ENCODE data around the gene C1orf122.

The C1orf122 gene

DNA sequence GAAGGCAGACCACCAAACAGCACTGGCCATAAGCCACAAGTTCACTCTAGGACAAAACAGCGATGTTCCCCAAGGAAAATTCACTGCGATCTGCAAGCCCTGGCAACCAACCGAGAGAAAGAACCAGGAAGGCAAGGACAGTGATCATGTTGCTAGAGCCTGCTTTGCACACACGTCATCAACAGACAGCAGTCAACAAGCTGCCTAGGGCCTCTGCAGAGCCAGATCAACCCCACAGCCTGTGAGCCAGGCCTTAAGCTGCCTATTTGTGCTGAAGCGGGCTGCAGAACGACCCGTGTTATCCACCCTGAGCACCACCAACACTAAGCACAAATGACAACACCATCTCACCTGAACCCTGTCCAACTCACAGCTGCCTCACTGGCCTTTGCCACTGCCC lies 6.7 kb downstream of the C1orf122 start:
- Histone ChIP-seq H3K4me1 (ENCODE audit: control extremely low read depth in 1 of 4, control insufficient read depth in 4 of 4, insufficient read depth in 4 of 4, low read length in 3 of 4) (peaks cover 0 to 2% (median under 1%) of the 10 kb centered on the region in 4 experiments), H3K27me3 (replicated peaks in 2 of 5; ENCODE audit: control insufficient read depth in 4 of 5, insufficient read depth in 5 of 5, low read length in 4 of 5) (no peaks in the 10 kb centered on the region), H3K4me3 (ENCODE audit: control insufficient read depth in 1 of 7, extremely low read depth in 1 of 7, insufficient read depth in 4 of 7, low read depth in 2 of 7, low read length in 6 of 7) (no peak overlapping the region), H3K36me3 (ENCODE audit: control insufficient read depth in 4 of 4, insufficient read depth in 4 of 4, low read length in 3 of 4) (peaks cover 0 to 58% (median 36%) of the 10 kb centered on the region in 4 experiments), H3K9me3 (ENCODE audit: control extremely low read depth in 1 of 5, control insufficient read depth in 4 of 5, insufficient read depth in 2 of 5, low read depth in 1 of 5, low read length in 4 of 5) (no peaks in the 10 kb centered on the region), H3K27ac (ENCODE audit: insufficient read depth in 1 of 2, low read depth in 1 of 2, low read length in 2 of 2, poor library complexity in 1 of 2, severe bottlenecking in 2 of 2) (no peak overlapping the region)
- DNase-seq = no peak
- ChIA-PET CTCF (no interaction called here), POLR2A (no interaction called here)
- WGBS (ENCODE audit: insufficient coverage) = 97% methylated on average over 7 of the region's 7 CpGs

DNA sequence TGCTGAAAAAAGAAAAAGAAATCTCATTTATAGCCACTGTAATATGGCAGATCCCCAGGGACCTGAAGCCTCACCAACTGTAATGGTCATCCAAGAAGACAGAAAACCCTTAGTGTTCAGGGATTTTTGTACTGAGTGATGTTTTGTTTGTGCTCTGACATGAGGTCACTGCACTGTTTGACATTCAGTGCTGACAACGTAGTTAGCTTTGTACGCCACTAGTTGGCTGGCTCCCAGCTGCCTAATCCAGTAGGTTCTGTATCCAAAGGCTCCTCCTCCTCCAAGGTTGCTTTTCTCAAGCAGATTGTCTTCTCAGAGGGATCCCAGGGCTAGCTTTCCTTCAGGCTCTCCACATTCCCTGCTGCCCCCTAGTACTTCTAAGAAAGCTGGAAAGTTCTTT lies 9.9 kb downstream of the C1orf122 start:
- ChIA-PET CTCF (interaction anchor here (1.2 to 1.4 kb wide), 3 partner anchors 9 to 42 kb away, joined by 4 to 5 read pairs (median 5); partner anchors contain the start of genes C1orf122, MTF1 and YRDC), POLR2A (no interaction called here)
- H3K4me3 ChIP-seq (ENCODE audit: control insufficient read depth in 1 of 7, extremely low read depth in 1 of 7, insufficient read depth in 4 of 7, low read depth in 2 of 7, low read length in 6 of 7) = no peak overlapping the region
- no peaks in the 10 kb centered on the region for H3K27me3 ChIP-seq (replicated peaks in 2 of 5; ENCODE audit: control insufficient read depth in 4 of 5, insufficient read depth in 5 of 5, low read length in 4 of 5)
- no peaks in the 10 kb centered on the region for H3K9me3 ChIP-seq (ENCODE audit: control extremely low read depth in 1 of 5, control insufficient read depth in 4 of 5, insufficient read depth in 2 of 5, low read depth in 1 of 5, low read length in 4 of 5)
- WGBS (ENCODE audit: insufficient coverage) = 77% methylated on average over 2 of the region's 2 CpGs
- DNase-seq = no peak
- no peak overlapping the region for H3K27ac ChIP-seq (ENCODE audit: insufficient read depth in 1 of 2, low read depth in 1 of 2, low read length in 2 of 2, poor library complexity in 1 of 2, severe bottlenecking in 2 of 2)
- no peaks in the 10 kb centered on the region for H3K4me1 ChIP-seq (ENCODE audit: control extremely low read depth in 1 of 4, control insufficient read depth in 4 of 4, insufficient read depth in 4 of 4, low read length in 3 of 4)
- peaks cover 4 to 71% (median 52%) of the 10 kb centered on the region in 4 experiments for H3K36me3 ChIP-seq (ENCODE audit: control insufficient read depth in 4 of 4, insufficient read depth in 4 of 4, low read length in 3 of 4)

DNA sequence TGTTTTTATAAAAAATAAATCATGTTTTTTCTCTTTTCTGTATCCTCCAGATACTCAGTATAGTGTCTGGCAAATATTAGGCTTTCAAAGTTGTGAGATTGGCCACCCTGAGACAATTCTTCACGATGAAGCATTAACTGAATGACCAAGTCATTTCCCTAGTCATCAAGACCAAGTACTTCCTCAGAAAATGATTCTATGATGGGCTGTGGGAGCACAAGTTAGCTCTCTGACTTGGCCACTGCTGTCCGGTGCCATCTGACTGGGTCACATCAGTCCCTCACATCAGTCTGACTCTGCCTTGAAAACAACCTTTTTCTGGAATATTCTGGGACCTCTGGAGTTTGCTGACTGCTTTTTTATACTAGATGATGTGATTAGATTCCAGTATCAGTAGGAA lies 13.9 kb downstream of the C1orf122 start:
- Histone ChIP-seq H3K27ac (ENCODE audit: insufficient read depth in 1 of 2, low read depth in 1 of 2, low read length in 2 of 2, poor library complexity in 1 of 2, severe bottlenecking in 2 of 2) (no peak overlapping the region), H3K27me3 (replicated peaks in 2 of 5; ENCODE audit: control insufficient read depth in 4 of 5, insufficient read depth in 5 of 5, low read length in 4 of 5) (no peaks in the 10 kb centered on the region), H3K9me3 (ENCODE audit: control extremely low read depth in 1 of 5, control insufficient read depth in 4 of 5, insufficient read depth in 2 of 5, low read depth in 1 of 5, low read length in 4 of 5) (no peaks in the 10 kb centered on the region), H3K36me3 (ENCODE audit: control insufficient read depth in 4 of 4, insufficient read depth in 4 of 4, low read length in 3 of 4) (peaks cover 4 to 61% (median 40%) of the 10 kb centered on the region in 4 experiments), H3K4me1 (ENCODE audit: control extremely low read depth in 1 of 4, control insufficient read depth in 4 of 4, insufficient read depth in 4 of 4, low read length in 3 of 4) (no peaks in the 10 kb centered on the region), H3K4me3 (ENCODE audit: control insufficient read depth in 1 of 7, extremely low read depth in 1 of 7, insufficient read depth in 4 of 7, low read depth in 2 of 7, low read length in 6 of 7) (no peak overlapping the region)
- DNase-seq = no peak
- POLR2A ChIA-PET = no interaction called here
- whole genome bisulfite sequencing (ENCODE audit: insufficient coverage) = no CpG with 5 or more reads among the region's 2 CpGs
- CTCF ChIA-PET = interaction anchor here (3.3 kb wide), 1 partner anchor 39 kb away, joined by 14 read pairs; no protein-coding TSS in a partner anchor

DNA sequence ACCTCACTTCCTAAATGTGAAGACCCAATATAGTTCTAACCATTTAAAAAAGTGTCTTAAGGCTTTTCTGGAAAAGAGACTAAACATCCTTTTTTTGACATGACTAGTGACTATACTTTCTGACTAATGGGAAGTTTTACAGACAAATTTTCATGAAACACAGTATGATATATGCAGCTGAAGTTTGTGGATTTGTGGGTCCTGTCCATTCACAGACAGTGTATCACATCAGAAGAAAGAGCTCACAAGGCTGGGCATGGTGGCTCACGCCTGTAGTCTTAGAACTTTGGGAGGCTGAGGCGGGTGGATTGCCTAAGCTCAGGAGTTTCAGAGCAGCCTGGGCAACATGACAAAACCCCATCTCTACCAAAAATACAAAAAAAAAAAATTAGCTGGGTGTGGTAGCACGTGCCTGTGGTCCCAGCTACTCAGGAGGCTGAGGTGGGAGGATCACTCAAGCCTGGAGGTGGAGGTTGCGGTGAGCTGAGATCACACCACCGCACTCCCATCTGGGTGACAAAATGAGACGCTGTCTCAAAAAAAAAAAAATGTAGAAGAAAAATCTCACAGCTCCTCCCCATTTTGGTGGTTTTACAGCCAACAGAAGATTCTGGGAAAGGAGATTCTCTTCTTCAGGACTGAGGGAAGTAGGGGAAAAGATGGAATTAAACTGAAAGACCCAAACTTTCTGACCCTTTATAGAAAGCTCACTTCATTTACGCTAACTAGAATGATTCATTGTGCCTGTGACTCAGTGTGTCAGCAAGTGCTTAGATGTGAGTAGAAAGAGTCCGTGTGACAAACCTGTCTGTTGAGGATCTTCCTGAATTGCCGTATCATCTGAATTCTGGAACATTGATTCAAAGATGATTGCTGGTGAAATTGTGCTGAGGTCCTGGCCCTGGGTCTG lies 15.6 kb downstream of the C1orf122 start:
- POLR2A ChIA-PET = no interaction called here
- H3K27ac ChIP-seq (ENCODE audit: insufficient read depth in 1 of 2, low read depth in 1 of 2, low read length in 2 of 2, poor library complexity in 1 of 2, severe bottlenecking in 2 of 2) = no peak overlapping the region
- WGBS (ENCODE audit: insufficient coverage) = 95% methylated on average over 5 of the region's 9 CpGs
- no peaks in the 10 kb centered on the region for H3K4me1 ChIP-seq (ENCODE audit: control extremely low read depth in 1 of 4, control insufficient read depth in 4 of 4, insufficient read depth in 4 of 4, low read length in 3 of 4)
- H3K27me3 ChIP-seq (replicated peaks in 2 of 5; ENCODE audit: control insufficient read depth in 4 of 5, insufficient read depth in 5 of 5, low read length in 4 of 5) = no peaks in the 10 kb centered on the region
- H3K36me3 ChIP-seq (ENCODE audit: control insufficient read depth in 4 of 4, insufficient read depth in 4 of 4, low read length in 3 of 4) = peaks cover 4 to 49% (median 39%) of the 10 kb centered on the region in 4 experiments
- no peak overlapping the region for H3K4me3 ChIP-seq (ENCODE audit: control insufficient read depth in 1 of 7, extremely low read depth in 1 of 7, insufficient read depth in 4 of 7, low read depth in 2 of 7, low read length in 6 of 7)
- DNase-seq = no peak
- CTCF ChIA-PET = interaction anchor here (0.8 to 3.3 kb wide), 3 partner anchors 8 to 140 kb away, joined by 3 to 14 read pairs (median 4); no protein-coding TSS in a partner anchor
- H3K9me3 ChIP-seq (ENCODE audit: control extremely low read depth in 1 of 5, control insufficient read depth in 4 of 5, insufficient read depth in 2 of 5, low read depth in 1 of 5, low read length in 4 of 5) = no peaks in the 10 kb centered on the region

DNA sequence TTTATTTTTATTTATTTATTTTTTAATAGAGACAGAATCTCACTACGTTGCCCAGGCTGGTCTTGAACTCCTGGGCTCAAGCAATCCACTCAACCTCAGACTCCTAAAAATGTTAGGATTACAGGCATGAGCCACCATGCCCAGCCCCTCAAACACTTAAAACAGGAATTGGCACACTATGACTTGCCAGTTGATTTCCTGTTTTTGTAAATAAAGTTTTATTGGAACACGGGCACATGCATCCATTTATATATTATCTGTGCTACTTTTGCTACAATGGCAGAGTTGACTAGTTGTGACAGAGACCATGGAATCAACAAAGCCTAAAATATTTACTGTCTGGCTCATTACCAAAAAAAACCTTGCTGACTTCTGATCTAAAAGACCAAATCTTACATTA lies 16.4 kb downstream of the C1orf122 start:
- no peaks in the 10 kb centered on the region for H3K4me1 ChIP-seq (ENCODE audit: control extremely low read depth in 1 of 4, control insufficient read depth in 4 of 4, insufficient read depth in 4 of 4, low read length in 3 of 4)
- H3K27me3 ChIP-seq (replicated peaks in 2 of 5; ENCODE audit: control insufficient read depth in 4 of 5, insufficient read depth in 5 of 5, low read length in 4 of 5) = no peaks in the 10 kb centered on the region
- H3K27ac ChIP-seq (ENCODE audit: insufficient read depth in 1 of 2, low read depth in 1 of 2, low read length in 2 of 2, poor library complexity in 1 of 2, severe bottlenecking in 2 of 2) = no peak overlapping the region
- no peak for DNase-seq
- peaks cover 4 to 53% (median 44%) of the 10 kb centered on the region in 4 experiments for H3K36me3 ChIP-seq (ENCODE audit: control insufficient read depth in 4 of 4, insufficient read depth in 4 of 4, low read length in 3 of 4)
- no peak overlapping the region for H3K4me3 ChIP-seq (ENCODE audit: control insufficient read depth in 1 of 7, extremely low read depth in 1 of 7, insufficient read depth in 4 of 7, low read depth in 2 of 7, low read length in 6 of 7)
- POLR2A ChIA-PET = no interaction called here
- no peaks in the 10 kb centered on the region for H3K9me3 ChIP-seq (ENCODE audit: control extremely low read depth in 1 of 5, control insufficient read depth in 4 of 5, insufficient read depth in 2 of 5, low read depth in 1 of 5, low read length in 4 of 5)
- no CpG with 5 or more reads among the region's 2 CpGs for WGBS (ENCODE audit: insufficient coverage)
- CTCF ChIA-PET = no interaction called here

DNA sequence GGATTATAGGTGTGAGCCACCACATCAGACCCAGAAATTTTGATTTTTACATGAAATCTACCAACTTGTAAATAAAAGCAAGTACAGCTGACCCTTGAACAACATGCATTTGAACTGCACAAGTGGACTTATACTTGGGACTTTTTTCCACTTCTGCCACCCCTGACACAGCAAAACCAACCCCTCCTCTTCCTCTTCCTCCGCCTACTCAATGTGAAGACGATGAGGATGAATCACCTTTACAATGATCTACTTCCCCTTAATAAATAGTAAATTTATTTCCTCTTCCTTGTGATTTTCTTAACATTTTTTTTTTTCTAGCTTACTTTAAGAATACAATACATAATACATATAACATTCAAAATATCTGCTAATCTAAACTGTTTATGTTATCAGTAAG lies 17.9 kb downstream of the C1orf122 start:
- ChIA-PET POLR2A (no interaction called here), CTCF (no interaction called here)
- H3K4me3 ChIP-seq (ENCODE audit: control insufficient read depth in 1 of 7, extremely low read depth in 1 of 7, insufficient read depth in 4 of 7, low read depth in 2 of 7, low read length in 6 of 7) = no peak overlapping the region
- no peak overlapping the region for H3K27ac ChIP-seq (ENCODE audit: insufficient read depth in 1 of 2, low read depth in 1 of 2, low read length in 2 of 2, poor library complexity in 1 of 2, severe bottlenecking in 2 of 2)
- H3K9me3 ChIP-seq (ENCODE audit: control extremely low read depth in 1 of 5, control insufficient read depth in 4 of 5, insufficient read depth in 2 of 5, low read depth in 1 of 5, low read length in 4 of 5) = no peaks in the 10 kb centered on the region
- H3K27me3 ChIP-seq (replicated peaks in 2 of 5; ENCODE audit: control insufficient read depth in 4 of 5, insufficient read depth in 5 of 5, low read length in 4 of 5) = no peaks in the 10 kb centered on the region
- WGBS (ENCODE audit: insufficient coverage) = no CpG with 5 or more reads among the region's 2 CpGs
- no peaks in the 10 kb centered on the region for H3K4me1 ChIP-seq (ENCODE audit: control extremely low read depth in 1 of 4, control insufficient read depth in 4 of 4, insufficient read depth in 4 of 4, low read length in 3 of 4)
- peak in 1 of 3 donors; percentile 9 for DNase-seq
- H3K36me3 ChIP-seq (ENCODE audit: control insufficient read depth in 4 of 4, insufficient read depth in 4 of 4, low read length in 3 of 4) = peaks cover 6 to 49% (median 41%) of the 10 kb centered on the region in 4 experiments

DNA sequence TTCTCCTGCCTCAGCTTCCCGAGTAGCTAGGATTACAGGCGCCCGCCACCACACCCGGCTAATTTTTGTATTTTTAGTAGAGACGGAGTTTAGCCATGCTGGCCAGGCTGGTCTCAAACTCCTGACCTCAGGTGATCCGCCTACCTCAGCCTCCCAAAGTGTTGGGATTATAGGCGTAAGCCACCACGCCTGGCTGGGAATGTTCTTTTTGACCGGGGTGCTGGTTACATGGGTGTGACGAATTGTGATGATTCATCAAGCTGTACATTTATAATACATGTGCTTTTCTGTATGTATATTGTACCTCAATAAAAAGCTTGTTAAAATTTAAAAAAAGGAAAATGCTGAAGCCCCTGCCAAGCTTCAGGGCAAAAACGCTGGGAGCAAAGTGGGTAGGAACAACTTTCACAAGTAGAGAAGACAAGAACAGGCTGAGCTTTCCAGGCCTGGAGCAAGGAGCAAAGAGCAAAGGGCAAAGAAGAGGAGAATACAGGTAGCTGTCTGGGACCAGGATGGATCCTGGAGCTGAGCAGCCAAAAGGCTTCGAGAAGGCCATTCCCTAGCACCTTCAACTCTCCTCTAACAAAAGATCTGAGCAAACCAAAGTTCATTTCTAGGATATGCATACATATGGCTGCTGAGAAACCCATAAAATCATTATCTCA lies 21.0 kb downstream of the C1orf122 start:
- no peaks in the 10 kb centered on the region for H3K4me1 ChIP-seq (ENCODE audit: control extremely low read depth in 1 of 4, control insufficient read depth in 4 of 4, insufficient read depth in 4 of 4, low read length in 3 of 4)
- WGBS (ENCODE audit: insufficient coverage) = 81% methylated on average over 6 of the region's 12 CpGs
- H3K27me3 ChIP-seq (replicated peaks in 2 of 5; ENCODE audit: control insufficient read depth in 4 of 5, insufficient read depth in 5 of 5, low read length in 4 of 5) = no peaks in the 10 kb centered on the region
- no peak for DNase-seq
- no peak overlapping the region for H3K4me3 ChIP-seq (ENCODE audit: control insufficient read depth in 1 of 7, extremely low read depth in 1 of 7, insufficient read depth in 4 of 7, low read depth in 2 of 7, low read length in 6 of 7)
- no peak overlapping the region for H3K27ac ChIP-seq (ENCODE audit: insufficient read depth in 1 of 2, low read depth in 1 of 2, low read length in 2 of 2, poor library complexity in 1 of 2, severe bottlenecking in 2 of 2)
- no peaks in the 10 kb centered on the region for H3K9me3 ChIP-seq (ENCODE audit: control extremely low read depth in 1 of 5, control insufficient read depth in 4 of 5, insufficient read depth in 2 of 5, low read depth in 1 of 5, low read length in 4 of 5)
- CTCF ChIA-PET = interaction anchor here (1.1 to 1.6 kb wide), 2 partner anchors 9 to 16 kb away, joined by 3 read pairs; no protein-coding TSS in a partner anchor
- POLR2A ChIA-PET = interaction anchor here (0.6 kb wide), 2 partner anchors 522 to 1505 kb away, joined by 3 read pairs; no protein-coding TSS in a partner anchor
- H3K36me3 ChIP-seq (ENCODE audit: control insufficient read depth in 4 of 4, insufficient read depth in 4 of 4, low read length in 3 of 4) = peaks cover 15 to 48% (median 30%) of the 10 kb centered on the region in 4 experiments
